ENCODE measurements around the gene SAP30L.

The SAP30L gene

GRCh38 chr5:154467655-154468354 lies 22.0 kb downstream of the SAP30L start:
- Histone ChIP-seq H3K4me3 (ENCODE audit: low read depth, low read length) (no peak overlapping the region), H3K9ac (ENCODE audit: low read depth, low read length) (no peak overlapping the region), H3K4me1 (ENCODE audit: control insufficient read depth, insufficient read depth, low read length) (no peaks in the 10 kb centered on the region), H3K27me3 (ENCODE audit: control insufficient read depth, insufficient read depth, low read length) (peaks cover 68% of the 10 kb centered on the region), H3K36me3 (ENCODE audit: control insufficient read depth, insufficient read depth, low read length) (no peaks in the 10 kb centered on the region), H3K9me3 (ENCODE audit: control insufficient read depth, insufficient read depth, low read length) (no peaks in the 10 kb centered on the region)

- no peaks in the 10 kb centered on the region for H3K9me3 ChIP-seq (ENCODE audit: control insufficient read depth, insufficient read depth, low read length)
- H3K27me3 ChIP-seq (ENCODE audit: control insufficient read depth, insufficient read depth, low read length): peaks cover 92% of the 10 kb centered on the region
- no peaks in the 10 kb centered on the region for H3K4me1 ChIP-seq (ENCODE audit: control insufficient read depth, insufficient read depth, low read length)
- no peaks in the 10 kb centered on the region for H3K36me3 ChIP-seq (ENCODE audit: control insufficient read depth, insufficient read depth, low read length)
- H3K4me3 ChIP-seq (ENCODE audit: low read depth, low read length): peak overlapping the region; percentile 2
- H3K9ac ChIP-seq (ENCODE audit: low read depth, low read length): no peak overlapping the region
Observed at GRCh38 chr5:154470137-154470536, 24.3 kb downstream of the SAP30L start.

GRCh38 chr5:154470947-154471870 lies 25.4 kb downstream of the SAP30L start:
- H3K9ac ChIP-seq (ENCODE audit: low read depth, low read length): no peak overlapping the region
- peak overlapping the region; percentile 19 for H3K4me3 ChIP-seq (ENCODE audit: low read depth, low read length)
- H3K36me3 ChIP-seq (ENCODE audit: control insufficient read depth, insufficient read depth, low read length): no peaks in the 10 kb centered on the region
- H3K4me1 ChIP-seq (ENCODE audit: control insufficient read depth, insufficient read depth, low read length): no peaks in the 10 kb centered on the region
- H3K27me3 ChIP-seq (ENCODE audit: control insufficient read depth, insufficient read depth, low read length): peaks cover 98% of the 10 kb centered on the region
- H3K9me3 ChIP-seq (ENCODE audit: control insufficient read depth, insufficient read depth, low read length): no peaks in the 10 kb centered on the region

- peak overlapping the region; percentile 48 for H3K4me3 ChIP-seq (ENCODE audit: low read depth, low read length)
- no peaks in the 10 kb centered on the region for H3K9me3 ChIP-seq (ENCODE audit: control insufficient read depth, insufficient read depth, low read length)
- H3K4me1 ChIP-seq (ENCODE audit: control insufficient read depth, insufficient read depth, low read length): peaks cover 7% of the 10 kb centered on the region
- H3K27me3 ChIP-seq (ENCODE audit: control insufficient read depth, insufficient read depth, low read length): peaks cover 100% of the 10 kb centered on the region
- H3K36me3 ChIP-seq (ENCODE audit: control insufficient read depth, insufficient read depth, low read length): no peaks in the 10 kb centered on the region
- no peak overlapping the region for H3K9ac ChIP-seq (ENCODE audit: low read depth, low read length)
Observed at GRCh38 chr5:154472871-154473580, 27.2 kb downstream of the SAP30L start.

GRCh38 chr5:154473581-154474283 lies 27.9 kb downstream of the SAP30L start:
- no peaks in the 10 kb centered on the region for H3K36me3 ChIP-seq (ENCODE audit: control insufficient read depth, insufficient read depth, low read length)
- peaks cover 98% of the 10 kb centered on the region for H3K27me3 ChIP-seq (ENCODE audit: control insufficient read depth, insufficient read depth, low read length)
- H3K4me1 ChIP-seq (ENCODE audit: control insufficient read depth, insufficient read depth, low read length): peaks cover 7% of the 10 kb centered on the region
- no peaks in the 10 kb centered on the region for H3K9me3 ChIP-seq (ENCODE audit: control insufficient read depth, insufficient read depth, low read length)
- peak overlapping the region; percentile 48 for H3K4me3 ChIP-seq (ENCODE audit: low read depth, low read length)
- H3K9ac ChIP-seq (ENCODE audit: low read depth, low read length): no peak overlapping the region

- Histone ChIP-seq H3K9me3 (ENCODE audit: control insufficient read depth, insufficient read depth, low read length) (no peaks in the 10 kb centered on the region), H3K4me1 (ENCODE audit: control insufficient read depth, insufficient read depth, low read length) (peaks cover 9% of the 10 kb centered on the region), H3K27me3 (ENCODE audit: control insufficient read depth, insufficient read depth, low read length) (peaks cover 98% of the 10 kb centered on the region), H3K9ac (ENCODE audit: low read depth, low read length) (no peak overlapping the region), H3K4me3 (ENCODE audit: low read depth, low read length) (peak overlapping the region; percentile 48), H3K36me3 (ENCODE audit: control insufficient read depth, insufficient read depth, low read length) (no peaks in the 10 kb centered on the region)
Observed at GRCh38 chr5:154474396-154475334, 28.9 kb downstream of the SAP30L start.

GRCh38 chr5:154475591-154476353 lies 30.0 kb downstream of the SAP30L start:
- Histone ChIP-seq H3K9ac (ENCODE audit: low read depth, low read length) (no peak overlapping the region), H3K36me3 (ENCODE audit: control insufficient read depth, insufficient read depth, low read length) (no peaks in the 10 kb centered on the region), H3K4me1 (ENCODE audit: control insufficient read depth, insufficient read depth, low read length) (peaks cover 15% of the 10 kb centered on the region), H3K9me3 (ENCODE audit: control insufficient read depth, insufficient read depth, low read length) (no peaks in the 10 kb centered on the region), H3K4me3 (ENCODE audit: low read depth, low read length) (peak overlapping the region; percentile 27), H3K27me3 (ENCODE audit: control insufficient read depth, insufficient read depth, low read length) (peaks cover 98% of the 10 kb centered on the region)

GRCh38 chr5:154476354-154477205 lies 30.8 kb downstream of the SAP30L start:
- peaks cover 98% of the 10 kb centered on the region for H3K27me3 ChIP-seq (ENCODE audit: control insufficient read depth, insufficient read depth, low read length)

GRCh38 chr5:154477382-154478223 lies 31.8 kb downstream of the SAP30L start:
- Histone ChIP-seq H3K4me1 (ENCODE audit: control insufficient read depth, insufficient read depth, low read length) (peaks cover 18% of the 10 kb centered on the region), H3K36me3 (ENCODE audit: control insufficient read depth, insufficient read depth, low read length) (no peaks in the 10 kb centered on the region), H3K27me3 (ENCODE audit: control insufficient read depth, insufficient read depth, low read length) (peaks cover 98% of the 10 kb centered on the region), H3K9me3 (ENCODE audit: control insufficient read depth, insufficient read depth, low read length) (no peaks in the 10 kb centered on the region), H3K4me3 (ENCODE audit: low read depth, low read length) (peak overlapping the region; percentile 55), H3K9ac (ENCODE audit: low read depth, low read length) (no peak overlapping the region)

More at GRCh38 chr5:154476354-154477205, 30.8 kb downstream of the SAP30L start:
- Histone ChIP-seq H3K9ac (ENCODE audit: low read depth, low read length) (no peak overlapping the region), H3K9me3 (ENCODE audit: control insufficient read depth, insufficient read depth, low read length) (no peaks in the 10 kb centered on the region), H3K4me3 (ENCODE audit: low read depth, low read length) (peak overlapping the region; percentile 55), H3K36me3 (ENCODE audit: control insufficient read depth, insufficient read depth, low read length) (no peaks in the 10 kb centered on the region), H3K4me1 (ENCODE audit: control insufficient read depth, insufficient read depth, low read length) (peaks cover 15% of the 10 kb centered on the region)

All from iPS-15b (cell line).